CD4-positive, CD25-positive, alpha-beta regulatory T cell (primary cell): ENCODE results near the gene ARFGAP3. TPM values are rescaled to one million over a fixed set of nuclear protein-coding genes. Genes with fewer than 3 reads are reported as not detected.
A peak's percentile ranks its signal among the peaks of the same experiment; 100 is the strongest.

Experiments
- ATAC-seq, 2 donors: fragments of 150-1000 bp; cut with Tn5 transposase; one replicate each; pipeline ENCODE4 v1.10.0; 2021; ENCODE audit warnings: low read depth in 2 of 2, moderate number of reproducible peaks in 2 of 2, moderate library complexity in 1 of 2
- DNase-seq, 3 donors: peaks; one replicate each; pipeline versions ENCODE4 v3.0.0 to v3.0.0-alpha.2; 2012 to 2022; ENCODE audit warnings: mixed read lengths in 1 of 3
- H3K27ac ChIP-seq: one replicate; pipeline ENCODE4 v1.7.0; 2013; ENCODE audit warnings: mild to moderate bottlenecking, low read length; ENCODE audit not compliant: insufficient read depth, poor library complexity, severe bottlenecking
- H3K27me3 ChIP-seq: one replicate; pipeline ENCODE4 v1.7.0; 2013; ENCODE audit warnings: low read length; ENCODE audit not compliant: control insufficient read depth, insufficient read depth
- H3K36me3 ChIP-seq: one replicate; pipeline ENCODE4 v1.7.0; 2013; ENCODE audit warnings: mild to moderate bottlenecking, low read length, moderate library complexity; ENCODE audit not compliant: control insufficient read depth, insufficient read depth
- H3K4me1 ChIP-seq: 2 replicates; pipeline ENCODE4 v1.7.0; 2013; ENCODE audit warnings: mild to moderate bottlenecking, low read length; ENCODE audit not compliant: insufficient read depth, control insufficient read depth, poor library complexity, severe bottlenecking
- H3K4me3 ChIP-seq: one replicate; pipeline ENCODE4 v1.7.0; 2013; ENCODE audit warnings: low read depth, mild to moderate bottlenecking, low read length, moderate library complexity
- H3K9me3 ChIP-seq, 2 experiments: 1 replicate in 1 of 2; 2 replicates in 1 of 2; pipeline ENCODE4 v1.7.0; 2013; ENCODE audit warnings: low read length in 2 of 2, mild to moderate bottlenecking in 1 of 2, moderate library complexity in 1 of 2; ENCODE audit not compliant: control insufficient read depth in 2 of 2
- H3K27ac Mint-ChIP-seq, 3 donors: one replicate each; pipeline ENCODE4 v1.8.0; 2020 to 2022; ENCODE audit warnings: mild to moderate bottlenecking in 3 of 3, mixed read lengths in 3 of 3, moderate library complexity in 2 of 3
- H3K27me3 Mint-ChIP-seq: one replicate; pipeline ENCODE4 v1.8.0; 2022; ENCODE audit warnings: mild to moderate bottlenecking, mixed read lengths
- H3K36me3 Mint-ChIP-seq: one replicate; pipeline ENCODE4 v1.8.0; 2020; ENCODE audit warnings: mixed read lengths
- H3K4me1 Mint-ChIP-seq, 4 donors: one replicate each; pipeline ENCODE4 v1.8.0; 2020 to 2022; ENCODE audit warnings: mixed read lengths in 4 of 4, mild to moderate bottlenecking in 1 of 4
- H3K4me3 Mint-ChIP-seq, 4 donors: one replicate each; pipeline ENCODE4 v1.8.0; 2020 to 2022; ENCODE audit warnings: mild to moderate bottlenecking in 4 of 4, mixed read lengths in 4 of 4, moderate library complexity in 3 of 4
- H3K9me3 Mint-ChIP-seq, 7 donors: one replicate each; pipeline ENCODE4 v1.8.0; 2020 to 2022; ENCODE audit warnings: mixed read lengths in 7 of 7, mild to moderate bottlenecking in 3 of 7, moderate library complexity in 2 of 7
- polyA plus RNA-seq, 4 donors: library from polyadenylated mRNA; unstranded; fragments of 300-500 nt; fragmentation: Illumina TruSeq; gene quantifications; one replicate each; pipeline ENCODE4 v1.2.3, GENCODE V29; 2021
- total RNA-seq: library from RNA; stranded (reverse); gene quantifications from one replicate; pipeline ENCODE4 v1.2.3, GENCODE V29; 2022

ARFGAP3 gene
- total and polyA plus RNA-seq, 5 donors from 2014 or later: 27.1 to 31.0 (median 28.8) TPM

DNA sequence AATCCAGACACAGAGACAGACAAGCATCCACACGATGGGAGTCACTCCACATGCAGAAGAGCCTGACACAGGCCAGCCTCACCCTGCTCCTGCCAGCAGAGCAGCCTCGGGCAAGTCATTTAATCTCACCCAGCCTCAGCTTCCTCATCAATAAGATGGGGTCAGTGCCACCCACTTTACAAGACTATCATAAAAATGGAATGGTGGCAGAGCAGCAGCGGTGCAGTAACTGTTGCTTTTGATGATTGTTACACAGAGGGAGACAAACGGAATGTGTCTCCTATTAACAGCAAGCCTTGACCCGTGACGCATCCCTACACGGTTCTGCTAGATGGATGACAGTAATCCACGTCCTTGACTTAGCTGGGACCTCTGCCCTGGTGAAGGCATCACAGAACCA, 26.0 kb upstream of the ARFGAP3 start:
- DNase-seq (no peak), ATAC-seq (no peak)
- H3K27ac ChIP-seq: no peak overlapping the region
- peaks cover 22% of the 10 kb centered on the region for H3K36me3 Mint-ChIP-seq
- no peaks in the 10 kb centered on the region for H3K27me3 Mint-ChIP-seq
- no peaks in the 10 kb centered on the region for H3K4me1 Mint-ChIP-seq
- H3K4me1 ChIP-seq: no peaks in the 10 kb centered on the region
- H3K9me3 ChIP-seq: no peaks in the 10 kb centered on the region
- H3K27ac Mint-ChIP-seq: no peak overlapping the region
- no peak overlapping the region for H3K4me3 ChIP-seq
- no peak overlapping the region for H3K4me3 Mint-ChIP-seq
- no peaks in the 10 kb centered on the region for H3K9me3 Mint-ChIP-seq
- H3K27me3 ChIP-seq: no peaks in the 10 kb centered on the region
- peaks cover 80% of the 10 kb centered on the region for H3K36me3 ChIP-seq

DNA sequence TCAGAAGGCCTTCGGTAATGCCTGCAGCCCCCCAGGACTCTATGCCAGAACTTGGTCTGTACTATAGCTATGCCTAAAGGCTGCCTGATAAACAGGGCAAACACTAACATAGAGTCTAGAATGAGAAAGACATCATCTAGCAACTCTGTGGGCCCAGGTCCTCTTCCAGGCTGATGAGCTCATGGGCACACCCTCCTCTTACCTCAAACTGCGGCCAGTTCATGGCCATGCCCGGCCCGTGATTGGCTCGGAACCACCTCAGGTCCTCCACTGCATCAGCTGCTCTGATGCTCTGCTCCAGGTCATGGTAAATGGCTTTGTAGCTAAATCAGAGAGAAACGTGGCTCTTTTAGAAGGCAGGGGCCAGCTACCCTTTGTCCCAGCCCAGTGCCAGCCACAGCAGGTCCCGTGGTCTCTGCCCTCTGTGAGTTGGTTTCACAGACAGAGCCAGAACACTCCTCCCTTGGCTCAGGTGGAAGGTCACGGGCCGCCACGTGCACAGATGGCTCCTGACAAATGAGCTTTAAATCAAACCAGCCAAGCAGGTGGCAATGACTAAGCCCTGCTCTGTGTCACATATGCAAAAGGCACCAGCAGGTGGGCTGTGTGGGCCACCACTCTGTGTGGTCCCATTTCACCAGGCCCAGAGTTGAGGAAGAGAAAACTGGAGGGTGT, 25.0 kb upstream of the ARFGAP3 start:
- H3K9me3 ChIP-seq: no peaks in the 10 kb centered on the region
- H3K4me3 ChIP-seq: no peak overlapping the region
- Mint-ChIP-seq H3K27me3 (no peaks in the 10 kb centered on the region), H3K9me3 (no peaks in the 10 kb centered on the region), H3K36me3 (peaks cover 15% of the 10 kb centered on the region), H3K4me3 (no peak overlapping the region), H3K4me1 (no peaks in the 10 kb centered on the region), H3K27ac (peak overlapping the region in 1 of 3 donors; percentile 86)
- ATAC-seq: no peak
- H3K4me1 ChIP-seq: no peaks in the 10 kb centered on the region
- no peak overlapping the region for H3K27ac ChIP-seq
- no peak for DNase-seq
- no peaks in the 10 kb centered on the region for H3K27me3 ChIP-seq
- peaks cover 76% of the 10 kb centered on the region for H3K36me3 ChIP-seq

DNA sequence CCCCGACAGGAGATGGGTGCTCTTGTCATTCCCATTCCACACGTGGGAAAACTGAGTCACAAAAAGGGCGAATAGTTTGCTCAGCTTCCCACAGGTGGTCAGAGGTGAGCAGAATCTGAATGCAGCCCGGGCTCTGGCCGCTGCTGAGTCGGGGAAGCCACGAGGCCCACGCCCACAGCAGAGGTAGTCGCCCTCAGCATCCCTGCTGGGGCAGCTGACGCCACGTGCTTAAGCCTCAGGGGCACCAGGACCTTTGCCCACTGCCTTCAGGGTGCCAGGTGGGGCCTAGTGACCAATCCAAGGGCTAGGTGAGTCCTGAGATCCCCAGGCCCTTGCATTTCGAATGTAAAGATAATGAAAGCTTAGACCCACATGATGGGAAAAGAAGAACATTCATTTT, 24.2 kb upstream of the ARFGAP3 start:
- Mint-ChIP-seq H3K4me3 (no peak overlapping the region), H3K9me3 (no peaks in the 10 kb centered on the region), H3K27ac (no peak overlapping the region), H3K36me3 (peaks cover 15% of the 10 kb centered on the region), H3K27me3 (no peaks in the 10 kb centered on the region), H3K4me1 (no peaks in the 10 kb centered on the region)
- H3K27ac ChIP-seq: no peak overlapping the region
- ATAC-seq (no peak), DNase-seq (no peak)
- H3K27me3 ChIP-seq: no peaks in the 10 kb centered on the region
- H3K36me3 ChIP-seq: peaks cover 76% of the 10 kb centered on the region
- H3K4me3 ChIP-seq: no peak overlapping the region
- no peaks in the 10 kb centered on the region for H3K9me3 ChIP-seq
- H3K4me1 ChIP-seq: no peaks in the 10 kb centered on the region

DNA sequence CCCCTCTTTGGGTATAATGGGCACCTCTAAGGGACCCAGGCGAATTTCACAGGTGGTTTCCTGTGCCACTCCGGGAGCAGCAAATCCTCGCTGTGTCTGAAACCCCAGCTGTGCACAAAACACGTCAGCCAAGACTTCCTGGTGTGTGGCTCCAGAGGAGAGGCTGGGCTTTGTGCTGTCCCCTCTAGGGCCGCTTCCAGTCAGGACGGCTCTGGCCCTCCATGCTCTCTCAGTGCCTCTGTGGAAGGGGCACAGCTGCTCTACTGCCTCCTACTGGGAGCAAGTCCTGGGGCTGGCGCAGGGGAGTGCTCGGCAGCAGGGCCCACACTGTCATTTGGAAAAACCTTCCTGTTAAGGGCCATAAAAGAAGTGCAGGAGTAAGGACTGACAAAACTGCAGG, 23.7 kb upstream of the ARFGAP3 start:
- Histone ChIP-seq H3K9me3 (no peaks in the 10 kb centered on the region), H3K36me3 (peaks cover 75% of the 10 kb centered on the region), H3K4me1 (no peaks in the 10 kb centered on the region), H3K27ac (no peak overlapping the region), H3K27me3 (no peaks in the 10 kb centered on the region), H3K4me3 (no peak overlapping the region)
- Mint-ChIP-seq H3K36me3 (peaks cover 19% of the 10 kb centered on the region), H3K4me3 (no peak overlapping the region), H3K9me3 (no peaks in the 10 kb centered on the region), H3K27ac (no peak overlapping the region), H3K4me1 (no peaks in the 10 kb centered on the region), H3K27me3 (no peaks in the 10 kb centered on the region)
- ATAC-seq: no peak
- DNase-seq: no peak

DNA sequence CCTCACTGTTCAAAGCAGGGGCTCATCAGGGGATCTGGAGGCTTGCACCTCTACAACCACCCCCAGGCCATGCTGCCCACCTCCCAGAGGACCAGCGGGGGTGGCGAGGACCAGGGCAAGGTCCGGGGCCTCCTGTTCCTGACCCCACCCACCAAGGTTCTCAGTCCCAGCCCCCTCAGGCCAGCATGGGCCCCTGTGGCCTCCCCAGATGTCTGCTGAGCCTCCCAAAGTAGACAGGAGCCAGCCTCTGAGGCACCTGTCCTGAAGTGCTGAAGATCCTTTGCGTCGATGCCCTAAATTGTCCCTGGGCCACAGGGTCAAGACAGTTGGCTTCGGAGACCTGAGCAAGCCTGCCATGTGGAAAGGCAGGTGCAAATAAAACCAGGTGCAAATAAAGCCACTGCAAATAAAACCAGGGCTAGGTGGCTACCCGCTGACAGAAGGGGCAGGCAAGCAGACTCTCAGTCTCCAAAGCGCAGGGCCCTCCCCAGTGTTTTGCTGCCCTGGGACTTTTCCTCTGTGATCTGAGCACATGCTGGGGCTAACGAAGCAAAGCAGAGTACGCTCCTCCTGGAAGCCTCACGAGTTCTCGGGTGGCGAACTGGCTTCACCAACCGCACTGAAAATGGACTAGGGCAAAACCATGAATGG, 22.4 kb upstream of the ARFGAP3 start:
- no peak for ATAC-seq
- H3K27ac ChIP-seq: no peak overlapping the region
- Mint-ChIP-seq H3K27ac (peak overlapping the region in 2 of 3 donors; percentile 38 to 80), H3K9me3 (no peaks in the 10 kb centered on the region), H3K4me3 (no peak overlapping the region), H3K4me1 (no peaks in the 10 kb centered on the region), H3K36me3 (peaks cover 26% of the 10 kb centered on the region), H3K27me3 (no peaks in the 10 kb centered on the region)
- peaks cover 74% of the 10 kb centered on the region for H3K36me3 ChIP-seq
- DNase-seq: no peak
- no peaks in the 10 kb centered on the region for H3K9me3 ChIP-seq
- no peaks in the 10 kb centered on the region for H3K27me3 ChIP-seq
- H3K4me1 ChIP-seq: no peaks in the 10 kb centered on the region
- H3K4me3 ChIP-seq: no peak overlapping the region

DNA sequence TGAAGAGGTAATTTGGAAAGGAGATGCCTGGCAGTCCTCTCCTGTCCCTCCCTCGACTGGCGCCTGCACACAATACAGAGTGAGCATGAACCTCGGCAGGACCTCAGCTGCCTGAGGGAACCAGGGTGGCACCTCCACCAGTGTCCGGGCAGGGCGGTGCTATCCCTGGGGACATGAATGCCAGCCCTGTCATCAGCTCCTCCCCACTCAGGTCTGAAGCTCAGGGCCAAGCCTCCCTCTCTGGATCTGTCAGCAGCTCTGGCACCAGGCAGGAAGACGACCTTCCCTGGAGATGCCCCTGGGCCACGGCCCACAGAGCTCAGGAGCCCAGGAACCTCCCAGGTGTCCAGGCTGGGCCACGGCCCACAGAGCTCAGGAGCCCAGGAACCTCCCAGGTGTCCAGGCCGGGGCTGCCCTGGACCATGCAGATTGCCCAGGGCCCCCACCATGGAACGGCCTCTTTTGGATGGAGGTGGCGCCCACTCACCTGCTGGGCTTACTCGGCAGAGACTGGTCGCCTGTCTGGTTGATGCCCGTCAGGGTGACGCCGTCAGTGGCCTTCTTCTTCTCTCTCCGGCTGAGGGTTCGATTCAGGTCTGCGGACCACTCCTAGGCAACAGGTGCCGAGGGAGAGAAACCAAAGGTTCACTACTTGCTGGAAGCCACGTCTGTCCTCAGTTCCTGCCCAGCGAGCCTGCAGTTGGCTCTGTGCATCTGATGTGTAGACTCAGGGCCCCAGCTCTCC, 21.7 kb upstream of the ARFGAP3 start:
- H3K4me1 ChIP-seq: no peaks in the 10 kb centered on the region
- DNase-seq (no peak), ATAC-seq (no peak)
- Mint-ChIP-seq H3K4me3 (no peak overlapping the region), H3K4me1 (no peaks in the 10 kb centered on the region), H3K27ac (no peak overlapping the region), H3K9me3 (no peaks in the 10 kb centered on the region), H3K36me3 (peaks cover 26% of the 10 kb centered on the region), H3K27me3 (no peaks in the 10 kb centered on the region)
- peaks cover 73% of the 10 kb centered on the region for H3K36me3 ChIP-seq
- no peaks in the 10 kb centered on the region for H3K27me3 ChIP-seq
- H3K27ac ChIP-seq: no peak overlapping the region
- H3K4me3 ChIP-seq: no peak overlapping the region
- H3K9me3 ChIP-seq: no peaks in the 10 kb centered on the region

DNA sequence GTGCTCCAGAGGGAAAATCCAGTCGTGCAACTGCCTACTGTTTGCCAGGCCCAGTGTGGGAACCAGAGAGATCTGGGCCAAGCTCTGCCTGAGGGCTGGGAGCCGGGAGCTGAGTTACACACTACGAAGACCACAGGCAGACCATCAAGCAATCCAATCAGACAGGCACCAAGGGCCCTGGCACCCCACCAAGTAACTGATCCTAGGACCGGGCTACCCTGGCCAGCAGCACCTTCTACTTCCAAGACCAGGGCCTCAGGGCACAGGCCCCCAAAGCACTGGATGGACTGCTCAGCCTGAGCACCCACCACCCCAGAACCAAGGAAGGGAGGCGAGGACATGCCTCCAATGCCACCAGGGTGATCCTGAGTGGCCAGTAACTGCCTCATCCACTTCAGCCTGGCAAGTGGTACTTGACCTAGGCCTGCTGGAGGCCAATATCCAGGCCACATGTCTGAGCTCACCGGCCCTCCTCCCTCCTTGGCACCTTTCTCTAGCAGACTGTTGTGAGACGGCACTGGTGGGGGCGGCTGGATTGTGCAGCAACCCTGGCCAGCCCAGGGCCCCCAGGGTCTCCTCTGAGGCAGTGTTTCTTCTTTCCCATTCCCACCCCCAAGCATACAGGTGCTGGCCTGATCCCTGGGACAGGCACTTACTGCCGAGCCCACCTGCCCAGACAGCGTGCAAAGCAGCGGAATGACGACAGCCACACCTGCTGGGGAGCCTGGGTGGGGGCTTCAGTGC, 20.7 kb upstream of the ARFGAP3 start:
- Mint-ChIP-seq H3K27me3 (no peaks in the 10 kb centered on the region), H3K4me3 (no peak overlapping the region), H3K4me1 (no peaks in the 10 kb centered on the region), H3K36me3 (peaks cover 23% of the 10 kb centered on the region), H3K9me3 (no peaks in the 10 kb centered on the region), H3K27ac (no peak overlapping the region)
- no peak overlapping the region for H3K4me3 ChIP-seq
- peaks cover 72% of the 10 kb centered on the region for H3K36me3 ChIP-seq
- no peak overlapping the region for H3K27ac ChIP-seq
- H3K9me3 ChIP-seq: no peaks in the 10 kb centered on the region
- no peak for ATAC-seq
- no peak for DNase-seq
- H3K27me3 ChIP-seq: no peaks in the 10 kb centered on the region
- no peaks in the 10 kb centered on the region for H3K4me1 ChIP-seq
